GM19238 (cell line): ENCODE measurements around the gene HES7.
"Not testable (repeated sequence)": the region's sequence is repeated elsewhere in the genome, so short reads cannot be mapped to it uniquely, and the experiment has no call there.

Experiments used
- DNase-seq: peaks from one replicate; pipeline ENCODE4 v3.0.0; 2011; ENCODE audit warnings: low spot score; ENCODE audit not compliant: insufficient read length

The HES7 gene

GRCh38 chr17:8123695-8124349 is at the start of gene HES7:
Gene HES7, minus strand, starts transcription at chr17:8124106. Its CDS starts 22 bp downstream, at chr17:8124084.
- no peak for DNase-seq

GRCh38 chr17:8173056-8173870 is 49.4 kb upstream of the HES7 start:
- no peak for DNase-seq

- not testable (repeated sequence) for DNase-seq
These were observed 46.3 kb upstream of the HES7 start for GRCh38 chr17:8170186-8170585.

- DNase-seq: no peak
These were observed 43.6 kb upstream of the HES7 start for GRCh38 chr17:8167526-8167925.

GRCh38 chr17:8166731-8167130 is 42.8 kb upstream of the HES7 start:
- DNase-seq: no peak

GRCh38 chr17:8164815-8165131 is 40.9 kb upstream of the HES7 start:
- DNase-seq: no peak

- no peak for DNase-seq
These were observed 40.3 kb upstream of the HES7 start for GRCh38 chr17:8163978-8164814.

- no peak for DNase-seq
These were observed 39.4 kb upstream of the HES7 start for GRCh38 chr17:8162997-8163977.

GRCh38 chr17:8162233-8162996 is 38.5 kb upstream of the HES7 start, which contains the start of gene VAMP2:
Gene VAMP2, minus strand, starts transcription at chr17:8162948. Its CDS starts 69 bp downstream, at chr17:8162879.
- peak; percentile 77 for DNase-seq

- DNase-seq: no peak
These were observed 37.7 kb upstream of the HES7 start for GRCh38 chr17:8161289-8162232.

GRCh38 chr17:8160741-8161221 is 36.9 kb upstream of the HES7 start:
- DNase-seq: no peak

- no peak for DNase-seq
These were observed 36.3 kb upstream of the HES7 start for GRCh38 chr17:8160224-8160577.

GRCh38 chr17:8159459-8160223 is 35.7 kb upstream of the HES7 start:
- DNase-seq: no peak

- no peak for DNase-seq
These were observed 35.1 kb upstream of the HES7 start for GRCh38 chr17:8159032-8159400.

GRCh38 chr17:8158267-8159031 is 34.5 kb upstream of the HES7 start:
- peak; percentile 80 for DNase-seq

GRCh38 chr17:8156246-8156992 is 32.5 kb upstream of the HES7 start:
- DNase-seq: peak; percentile 95

GRCh38 chr17:8155996-8156245 is 32.0 kb upstream of the HES7 start:
- DNase-seq: no peak
